Measurements from ENCODE around the gene CATSPERZ. TPM values are rescaled to one million over a fixed set of nuclear protein-coding genes. Genes with fewer than 3 reads are reported as not detected.

Gene CATSPERZ
- total and polyA plus RNA-seq, 9 of the 15 experiments (the other 6 are each of a cell fraction or from before 2014, with no cell fraction given), result 0.86 to 8.5 (median 3.5) TPM

DNA sequence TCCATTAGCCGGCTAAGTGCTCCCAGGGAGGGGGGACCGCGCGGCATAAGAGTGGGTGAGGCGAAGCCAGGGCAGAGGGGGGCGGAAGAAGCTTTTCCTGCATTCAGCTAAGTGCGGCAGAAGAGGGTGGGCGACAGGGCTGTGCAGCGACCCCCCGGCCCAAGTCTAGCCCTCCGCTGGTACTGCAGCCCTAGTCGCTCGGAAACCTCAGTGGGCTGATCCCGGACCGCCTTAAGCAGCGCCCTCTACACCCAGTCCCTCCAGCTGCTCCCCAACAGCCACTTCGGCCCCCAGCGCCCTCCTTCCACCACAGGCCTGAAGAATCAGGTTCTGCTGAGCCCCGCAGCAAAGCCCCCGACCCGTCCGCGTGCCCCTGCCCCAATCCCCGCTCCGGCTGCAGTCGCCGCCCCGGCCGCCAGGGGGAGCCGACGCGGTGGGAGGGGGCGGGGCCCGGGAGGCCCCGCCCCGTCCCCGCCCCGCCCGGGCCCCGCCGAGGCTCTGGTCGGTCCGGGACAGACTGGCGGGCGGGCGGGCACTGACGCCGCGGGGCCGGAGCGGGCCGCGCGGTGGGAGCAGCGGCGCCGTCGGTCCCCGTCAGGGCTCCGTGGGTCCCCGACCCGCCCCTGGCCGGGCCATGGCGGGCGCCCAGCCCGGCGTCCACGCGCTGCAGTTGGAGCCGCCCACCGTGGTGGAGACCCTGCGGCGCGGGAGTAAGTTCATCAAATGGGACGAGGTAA, 49.0 kb upstream of the CATSPERZ start, which contains the start of gene PLCB3 (continued):
- TF ChIP-seq BRD9 (IDR thresholded peaks at IDR 0.05; ENCODE audit: low read depth, partially characterized antibody) (no peak), OTX1 (CRISPR knock-in tag; IDR thresholded peaks at IDR 0.05) (no peak), TGIF2 (CRISPR knock-in tag; IDR thresholded peaks at IDR 0.05) (no peak), KAT7 (CRISPR knock-in tag; IDR thresholded peaks at IDR 0.05; ENCODE audit: borderline replicate concordance) (0 out of 2 replicates have a peak, but pooled peaks have one; percentile 72), JUN (IDR thresholded peaks at IDR 0.05; ENCODE audit: borderline replicate concordance, low read depth, low read length) (no peak), JUN (CRISPR knock-in tag; IDR thresholded peaks at IDR 0.05; ENCODE audit: borderline replicate concordance) (no peak), NELFE (IDR thresholded peaks at IDR 0.05; ENCODE audit: insufficient read depth, insufficient read length) (no peak), SP1 (CRISPR knock-in tag; IDR thresholded peaks at IDR 0.05) (peak; percentile 74), RBM39 (optimal IDR thresholded peaks at IDR 0.05; ENCODE audit: low read depth, low read length) (no peak), ELK3 (CRISPR knock-in tag; IDR thresholded peaks at IDR 0.05) (no peak), MAFK (IDR thresholded peaks at IDR 0.05; ENCODE audit: low read length) (no peak), TAF9B (IDR thresholded peaks at IDR 0.05; ENCODE audit: partially characterized antibody) (no peak), PHTF2 (CRISPR knock-in tag; IDR thresholded peaks at IDR 0.05) (no peak), PML (IDR thresholded peaks at IDR 0.05; ENCODE audit: low read length) (no peak), TAF1 (IDR thresholded peaks at IDR 0.05; ENCODE audit: control insufficient read depth, extremely low read depth, insufficient read depth, low read length, severe bottlenecking) (peak; percentile 78), ELK1 (CRISPR knock-in tag; IDR thresholded peaks at IDR 0.05) (no peak), ZNF696 (CRISPR knock-in tag; conservative IDR thresholded peaks at IDR 0.05) (no peak), IRF9 (tag; IDR thresholded peaks at IDR 0.05) (no peak), HNRNPUL1 (IDR thresholded peaks at IDR 0.05; ENCODE audit: low read length) (no peak)
- TF ChIP-seq, protein P1, sequence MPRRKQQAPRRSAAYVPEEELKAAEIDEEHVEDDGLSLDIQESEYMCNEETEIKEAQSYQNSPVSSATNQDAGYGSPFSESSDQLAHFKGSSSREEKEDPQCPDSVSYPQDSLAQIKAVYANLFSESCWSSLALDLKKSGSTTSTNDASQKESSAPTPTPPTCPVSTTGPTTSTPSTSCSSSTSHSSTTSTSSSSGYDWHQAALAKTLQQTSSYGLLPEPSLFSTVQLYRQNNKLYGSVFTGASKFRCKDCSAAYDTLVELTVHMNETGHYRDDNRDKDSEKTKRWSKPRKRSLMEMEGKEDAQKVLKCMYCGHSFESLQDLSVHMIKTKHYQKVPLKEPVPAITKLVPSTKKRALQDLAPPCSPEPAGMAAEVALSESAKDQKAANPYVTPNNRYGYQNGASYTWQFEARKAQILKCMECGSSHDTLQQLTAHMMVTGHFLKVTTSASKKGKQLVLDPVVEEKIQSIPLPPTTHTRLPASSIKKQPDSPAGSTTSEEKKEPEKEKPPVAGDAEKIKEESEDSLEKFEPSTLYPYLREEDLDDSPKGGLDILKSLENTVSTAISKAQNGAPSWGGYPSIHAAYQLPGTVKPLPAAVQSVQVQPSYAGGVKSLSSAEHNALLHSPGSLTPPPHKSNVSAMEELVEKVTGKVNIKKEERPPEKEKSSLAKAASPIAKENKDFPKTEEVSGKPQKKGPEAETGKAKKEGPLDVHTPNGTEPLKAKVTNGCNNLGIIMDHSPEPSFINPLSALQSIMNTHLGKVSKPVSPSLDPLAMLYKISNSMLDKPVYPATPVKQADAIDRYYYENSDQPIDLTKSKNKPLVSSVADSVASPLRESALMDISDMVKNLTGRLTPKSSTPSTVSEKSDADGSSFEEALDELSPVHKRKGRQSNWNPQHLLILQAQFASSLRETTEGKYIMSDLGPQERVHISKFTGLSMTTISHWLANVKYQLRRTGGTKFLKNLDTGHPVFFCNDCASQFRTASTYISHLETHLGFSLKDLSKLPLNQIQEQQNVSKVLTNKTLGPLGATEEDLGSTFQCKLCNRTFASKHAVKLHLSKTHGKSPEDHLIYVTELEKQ (CRISPR knock-in tag; IDR thresholded peaks at IDR 0.05), result no peak
